Body of pancreas (tissue), 4 donors: Measurements from ENCODE around the gene ICOS. TPM values are rescaled to one million over a fixed set of nuclear protein-coding genes. Genes with fewer than 3 reads are reported as not detected.

Source experiments
- ATAC-seq: fragments of 150-250 bp; one replicate; pipeline ENCODE4 v1.9.1; 2016
- DNase-seq, 4 donors: peaks; one replicate each; pipeline ENCODE4 v3.0.0-alpha.2; 2019
- H3K27ac ChIP-seq, 4 donors: fragments of 200-600 bp; sonication (generic); 1 replicate in 3 of 4; 2 replicates in 1 of 4; pipeline versions ENCODE4 v1.5.1 to v1.6.1; 2016 to 2019; ENCODE audit warnings: mild to moderate bottlenecking in 1 of 4, mixed read lengths in 1 of 4, moderate library complexity in 1 of 4
- H3K27me3 ChIP-seq, 2 donors: fragments of 200-600 bp; sonication (generic); one replicate each; pipeline ENCODE4 v1.6.0; 2016; ENCODE audit warnings: mild to moderate bottlenecking in 1 of 2
- H3K36me3 ChIP-seq, 2 donors: fragments of 200-600 bp; sonication (generic); replicated peaks in 1 of 2; 2 replicates each; pipeline ENCODE4 v1.5.1; 2016; ENCODE audit warnings: low read depth in 2 of 2; ENCODE audit not compliant: insufficient read depth in 1 of 2
- H3K4me1 ChIP-seq: fragments of 200-600 bp; sonication (generic); one replicate; pipeline ENCODE4 v1.6.0; 2016
- H3K4me3 ChIP-seq, 2 donors: fragments of 200-600 bp; sonication (generic); 1 replicate in 1 of 2; 2 replicates in 1 of 2; pipeline ENCODE4 v1.5.1; 2016 to 2019
- H3K9me3 ChIP-seq, 3 donors: fragments of 200-600 bp; sonication (generic); 1 replicate in 2 of 3; 2 replicates in 1 of 3; pipeline ENCODE4 v1.5.1; 2016
- CTCF ChIP-seq, 7 experiments: fragments of 450-650 bp in 4 of 7; fragments of 200-600 bp in 3 of 7; sonication (generic) in 3 of 7; IDR thresholded peaks; one replicate each; pipeline ENCODE4 v1.5.1; 2016 to 2019; ENCODE audit warnings: antibody characterized with exemption in 7 of 7
- POLR2A ChIP-seq, 3 donors: fragments of 450-650 bp; IDR thresholded peaks; one replicate each; pipeline ENCODE4 v1.6.1; 2016; ENCODE audit warnings: antibody characterized with exemption in 3 of 3, mild to moderate bottlenecking in 2 of 3
- WGBS, 2 donors: methylation state at CpG; one replicate each; pipeline ENCODE4 v1.1.5; 2017; 5-methylcytosine and 5-hydroxymethylcytosine counted together
- intact Hi-C: fragments of 100-400 bp; cut with DNase I; formaldehyde crosslinking; loops from one replicate; pipeline ENCODE4 v1.15.1; 2023
- total RNA-seq, 2 donors: library from RNA; depleted of rRNA; stranded (reverse); fragments of >200 nt; gene quantifications; one replicate each; pipeline ENCODE4 v1.1.0, GENCODE V29; 2016

Gene ICOS
- total RNA-seq, 2 donors from 2014 or later: not detected

GRCh38 chr2:204003276-204003990, 66.9 kb downstream of the ICOS start:
- 58 to 60% methylated on average over 3 of the region's 3 CpGs for WGBS, 2 donors
- Histone ChIP-seq H3K4me1 (no peaks in the 10 kb centered on the region), H3K27me3 (no peaks in the 10 kb centered on the region), H3K27ac (no peak overlapping the region), H3K9me3 (no peaks in the 10 kb centered on the region), H3K36me3 (no peaks in the 10 kb centered on the region), H3K4me3 (no peak overlapping the region)
- TF ChIP-seq POLR2A (IDR thresholded peaks at IDR 0.05) (no peak), CTCF (IDR thresholded peaks at IDR 0.05) (no peak)
- intact Hi-C loops: no loop called here
- ATAC-seq: no peak
- no peak for DNase-seq

GRCh38 chr2:204004912-204005311, 68.3 kb downstream of the ICOS start:
- DNase-seq (no peak), ATAC-seq (no peak)
- intact Hi-C loops: no loop called here
- Histone ChIP-seq H3K4me1 (no peaks in the 10 kb centered on the region), H3K9me3 (no peaks in the 10 kb centered on the region), H3K27me3 (no peaks in the 10 kb centered on the region), H3K27ac (no peak overlapping the region), H3K4me3 (no peak overlapping the region), H3K36me3 (no peaks in the 10 kb centered on the region)
- no peak for TF ChIP-seq CTCF (IDR thresholded peaks at IDR 0.05)
- no peak for TF ChIP-seq POLR2A (IDR thresholded peaks at IDR 0.05)
- 22 to 29% methylated on average over 1 of the region's 1 CpG for WGBS, 2 donors

- intact Hi-C loops: no loop called here
These were observed 69.6 kb downstream of the ICOS start for GRCh38 chr2:204005940-204006721.

GRCh38 chr2:204008352-204008751, 71.8 kb downstream of the ICOS start:
- no peak for DNase-seq
- no peaks in the 10 kb centered on the region for H3K9me3 ChIP-seq
- peaks cover 14% of the 10 kb centered on the region for H3K4me1 ChIP-seq
- H3K27ac ChIP-seq: no peak overlapping the region
- ATAC-seq: no peak
- H3K4me3 ChIP-seq: no peak overlapping the region
- TF ChIP-seq CTCF (IDR thresholded peaks at IDR 0.05) (no peak), POLR2A (IDR thresholded peaks at IDR 0.05) (no peak)
- H3K27me3 ChIP-seq: no peaks in the 10 kb centered on the region
- 62 to 72% methylated on average over 6 of the region's 6 CpGs for WGBS, 2 donors
- H3K36me3 ChIP-seq: no peaks in the 10 kb centered on the region
- intact Hi-C loops: no loop called here

More at GRCh38 chr2:204005940-204006721, 69.6 kb downstream of the ICOS start:
- Histone ChIP-seq H3K4me3 (no peak overlapping the region), H3K9me3 (no peaks in the 10 kb centered on the region), H3K36me3 (no peaks in the 10 kb centered on the region), H3K27ac (no peak overlapping the region), H3K4me1 (no peaks in the 10 kb centered on the region), H3K27me3 (no peaks in the 10 kb centered on the region)
- no peak for TF ChIP-seq CTCF (IDR thresholded peaks at IDR 0.05)
- TF ChIP-seq POLR2A (IDR thresholded peaks at IDR 0.05): no peak
- ATAC-seq: no peak
- 73 to 87% methylated on average over 3 of the region's 3 CpGs for WGBS, 2 donors
- DNase-seq: no peak
